ENCODE results near the gene ANKRD40CL. TPM values are rescaled to one million over a fixed set of nuclear protein-coding genes. Genes with fewer than 3 reads are reported as not detected.

ANKRD40CL gene
- polyA plus RNA-seq, 4 donors, result 39.0 to 298 (median 149) TPM

Other genes starting within 250 kb of the ANKRD40CL start
- 10 to 100 TPM in 2 of 4 donors, 1 to 10 TPM in 2; 5.4 to 28.1 (median 11.5) TPM for gene EPN3, start 234.8 kb downstream of the ANKRD40CL start, polyA plus RNA-seq
- gene SPATA20, start 220.3 kb downstream of the ANKRD40CL start, polyA plus RNA-seq, result 10 to 100 TPM in 3 of 4 donors, 1 to 10 TPM in 1; 7.0 to 67.0 (median 23.6) TPM
- gene CACNA1G, start 206.8 kb downstream of the ANKRD40CL start, polyA plus RNA-seq, result 1 to 10 TPM in 1 of 4 donors, under 1 TPM in 1, not detected in 2; 0.03 to 1.7 TPM
- 100 to 1,000 TPM in 1 of 4 donors, 10 to 100 TPM in 3; 36.7 to 131 (median 81.9) TPM for gene ABCC3, start 132.6 kb downstream of the ANKRD40CL start, polyA plus RNA-seq
- gene ANKRD40, start 59.6 kb downstream of the ANKRD40CL start, polyA plus RNA-seq, result 10 to 100 TPM in 2 of 4 donors, 1 to 10 TPM in 2; 5.7 to 23.8 (median 9.6) TPM
- gene LUC7L3, start 47.9 kb downstream of the ANKRD40CL start, polyA plus RNA-seq, result 100 to 1,000 TPM in 3 of 4 donors, 10 to 100 TPM in 1; 57.4 to 466 (median 313) TPM
- gene WFIKKN2, start 68.1 kb upstream of the ANKRD40CL start, polyA plus RNA-seq, result under 1 TPM in 2 of 4 donors, not detected in 2; 0.03 to 0.10 TPM
- gene TOB1, start 98.8 kb upstream of the ANKRD40CL start, polyA plus RNA-seq, result 100 to 1,000 TPM in 1 of 4 donors, 10 to 100 TPM in 3; 24.6 to 118 (median 38.2) TPM